Activated CD4-positive, alpha-beta T cell treated with anti-CD3 and anti-CD28 coated beads, Interleukin-2, amount 10 ng/mL, durations not matched to agents 7 days and 5 days (primary cell): ENCODE results near the gene FIGLA. TPM values are rescaled to one million over a fixed set of nuclear protein-coding genes. Genes with fewer than 3 reads are reported as not detected.

Experiments
- CTCF ChIA-PET: fragments of 350-600 bp; sonication (Branson Sonifier 250); formaldehyde crosslinking; loops from one replicate; lab custom pipeline; 2021; ENCODE audit warnings: antibody characterized with exemption; lab: Charles Lee
- POLR2A ChIA-PET: fragments of 350-600 bp; sonication (Branson Sonifier 250); formaldehyde crosslinking; loops from one replicate; lab custom pipeline; 2021; ENCODE audit warnings: antibody characterized with exemption; lab: Charles Lee
- DNase-seq: peaks from one replicate; pipeline ENCODE4 v3.0.0-alpha.2; 2020
- H3K27ac Mint-ChIP-seq: one replicate; pipeline ENCODE4 v1.8.0; 2021; ENCODE audit warnings: mild to moderate bottlenecking, moderate library complexity, mixed read lengths
- H3K27me3 Mint-ChIP-seq: one replicate; pipeline ENCODE4 v1.8.0; 2021; ENCODE audit warnings: mixed read lengths
- H3K36me3 Mint-ChIP-seq: one replicate; pipeline ENCODE4 v1.8.0; 2021; ENCODE audit warnings: low read depth, mixed read lengths
- H3K4me1 Mint-ChIP-seq: one replicate; pipeline ENCODE4 v1.8.0; 2021; ENCODE audit warnings: mixed read lengths
- H3K4me3 Mint-ChIP-seq: one replicate; pipeline ENCODE4 v1.8.0; 2021; ENCODE audit warnings: mild to moderate bottlenecking, moderate library complexity, mixed read lengths
- H3K9me3 Mint-ChIP-seq: one replicate; pipeline ENCODE4 v1.8.0; 2021; ENCODE audit warnings: mixed read lengths
- total RNA-seq, 2 experiments: library from RNA; stranded (reverse); gene quantifications; one replicate each; pipeline ENCODE4 v1.2.3, GENCODE V29; 2021

The FIGLA gene
- total RNA-seq, 2 experiments from 2014 or later = not detected

DNA sequence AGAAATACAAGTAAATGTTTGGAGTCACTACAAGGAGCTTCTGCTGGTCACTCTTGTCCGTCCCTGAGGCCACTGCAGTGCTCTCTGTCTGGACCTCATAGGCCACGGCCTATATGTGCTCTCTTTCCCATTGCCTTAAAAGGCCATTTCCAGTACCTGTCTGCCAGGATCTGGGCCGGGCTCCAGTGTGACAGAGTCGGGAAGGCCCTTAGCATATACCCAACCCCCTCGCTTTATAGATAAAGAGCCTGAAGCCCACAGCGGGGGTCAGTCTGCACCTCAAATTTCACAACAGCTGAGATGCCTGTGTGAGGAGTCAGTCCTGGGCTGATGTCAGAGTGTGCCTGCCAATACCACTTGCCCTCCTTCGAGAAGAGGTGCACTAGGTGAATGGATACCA is 62.3 kb downstream of the FIGLA start:
- Mint-ChIP-seq H3K36me3 (no peaks in the 10 kb centered on the region), H3K9me3 (no peaks in the 10 kb centered on the region), H3K4me3 (no peak overlapping the region), H3K27me3 (no peaks in the 10 kb centered on the region), H3K4me1 (no peaks in the 10 kb centered on the region), H3K27ac (no peak overlapping the region)
- DNase-seq = no peak
- ChIA-PET POLR2A (no interaction called here), CTCF (no interaction called here)

Other genes with a start within 250 kb of the FIGLA start
- gene TGFA, start 236.8 kb downstream of the FIGLA start, total RNA-seq = under 1 TPM in 1 of 2 experiments, not detected in 1; 0.07 TPM
- 10 to 100 TPM; 16.8 to 19.5 TPM for gene ADD2, start 22.4 kb downstream of the FIGLA start, total RNA-seq
- not detected for gene CLEC4F, start 30.0 kb upstream of the FIGLA start, total RNA-seq
- not detected for gene CD207, start 45.2 kb upstream of the FIGLA start, total RNA-seq
- not detected for gene VAX2, start 109.9 kb upstream of the FIGLA start, total RNA-seq
- not detected for gene ATP6V1B1, start 145.3 kb upstream of the FIGLA start, total RNA-seq
- gene ANKRD53, start 188.0 kb upstream of the FIGLA start, total RNA-seq = under 1 TPM in 1 of 2 experiments, not detected in 1; 0.50 TPM
- 10 to 100 TPM; 58.2 to 69.0 TPM for gene TEX261, start 204.2 kb upstream of the FIGLA start, total RNA-seq